ENCODE data around the gene STX12.

STX12 gene

DNA sequence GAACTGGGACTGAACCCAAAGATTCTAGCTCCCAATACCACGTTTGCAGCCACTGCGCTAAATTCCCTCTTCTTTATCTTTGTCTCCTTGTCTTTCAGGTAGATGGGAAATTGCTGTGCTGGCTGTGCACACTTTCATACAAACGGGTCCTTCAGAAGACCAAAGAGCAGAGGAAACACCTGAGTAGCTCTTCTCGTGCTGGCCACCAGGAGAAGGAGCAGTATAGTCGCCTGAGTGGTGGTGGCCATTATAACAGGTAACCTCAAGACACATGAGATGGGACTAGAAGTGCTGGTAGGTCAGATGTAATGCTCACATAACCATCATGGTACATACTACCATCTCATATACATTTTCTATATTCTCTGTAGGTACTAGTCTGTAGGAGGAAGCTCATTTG lies 28.5 kb upstream of the STX12 start:
- TF ChIP-seq, protein P1, sequence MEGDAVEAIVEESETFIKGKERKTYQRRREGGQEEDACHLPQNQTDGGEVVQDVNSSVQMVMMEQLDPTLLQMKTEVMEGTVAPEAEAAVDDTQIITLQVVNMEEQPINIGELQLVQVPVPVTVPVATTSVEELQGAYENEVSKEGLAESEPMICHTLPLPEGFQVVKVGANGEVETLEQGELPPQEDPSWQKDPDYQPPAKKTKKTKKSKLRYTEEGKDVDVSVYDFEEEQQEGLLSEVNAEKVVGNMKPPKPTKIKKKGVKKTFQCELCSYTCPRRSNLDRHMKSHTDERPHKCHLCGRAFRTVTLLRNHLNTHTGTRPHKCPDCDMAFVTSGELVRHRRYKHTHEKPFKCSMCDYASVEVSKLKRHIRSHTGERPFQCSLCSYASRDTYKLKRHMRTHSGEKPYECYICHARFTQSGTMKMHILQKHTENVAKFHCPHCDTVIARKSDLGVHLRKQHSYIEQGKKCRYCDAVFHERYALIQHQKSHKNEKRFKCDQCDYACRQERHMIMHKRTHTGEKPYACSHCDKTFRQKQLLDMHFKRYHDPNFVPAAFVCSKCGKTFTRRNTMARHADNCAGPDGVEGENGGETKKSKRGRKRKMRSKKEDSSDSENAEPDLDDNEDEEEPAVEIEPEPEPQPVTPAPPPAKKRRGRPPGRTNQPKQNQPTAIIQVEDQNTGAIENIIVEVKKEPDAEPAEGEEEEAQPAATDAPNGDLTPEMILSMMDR (IDR thresholded peaks at IDR 0.05): no peak

- TF ChIP-seq, protein P1 (IDR thresholded peaks at IDR 0.05): no peak
Measured at GRCh38 chr1:27745466-27745865, 27.6 kb upstream of the STX12 start.

DNA sequence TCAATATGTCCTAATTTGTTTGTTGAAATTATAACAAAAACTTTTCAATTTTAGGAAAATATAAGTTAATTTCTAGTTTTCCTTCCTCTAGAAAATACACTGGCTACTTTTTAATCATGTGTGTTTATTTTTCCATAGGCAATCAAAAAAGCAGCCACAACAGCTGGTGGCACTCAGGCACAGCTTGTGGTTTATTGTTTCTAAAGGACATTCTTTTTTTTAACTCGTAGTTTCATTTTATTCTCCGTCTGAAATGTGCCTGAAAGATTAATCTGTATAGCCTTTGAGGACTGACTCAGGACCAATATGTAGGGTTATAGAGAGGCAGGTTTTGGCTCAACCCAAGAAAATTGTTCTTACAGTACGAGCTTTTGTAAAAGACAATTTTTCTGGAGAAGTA lies 20.7 kb upstream of the STX12 start:
- TF ChIP-seq, protein P1 (IDR thresholded peaks at IDR 0.05): no peak

GRCh38 chr1:27755286-27755685 lies 17.7 kb upstream of the STX12 start:
- TF ChIP-seq, protein P1 (IDR thresholded peaks at IDR 0.05): no peak

- TF ChIP-seq, protein P1 (IDR thresholded peaks at IDR 0.05): no peak
Measured at GRCh38 chr1:27755865-27756264, 17.2 kb upstream of the STX12 start.

DNA sequence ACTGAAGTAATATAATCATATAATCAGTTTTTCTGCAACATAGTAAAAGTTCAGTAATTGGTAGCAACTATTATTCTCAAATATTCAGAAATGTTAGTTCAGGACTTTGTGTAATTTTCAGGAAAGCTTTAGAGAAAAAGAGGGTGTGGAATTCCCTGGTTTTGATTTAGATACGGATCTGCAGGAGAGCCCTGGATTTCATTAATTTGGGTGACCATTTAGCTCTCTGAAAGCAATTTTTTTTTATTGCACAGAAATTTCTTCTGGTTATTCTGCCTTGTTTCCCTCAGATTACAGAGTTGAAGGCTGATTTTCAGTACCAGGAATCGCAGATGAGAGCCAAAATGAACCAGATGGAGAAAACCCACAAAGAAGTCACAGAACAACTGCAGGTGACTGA lies 13.8 kb upstream of the STX12 start:
- TF ChIP-seq, protein P1 (IDR thresholded peaks at IDR 0.05): no peak

DNA sequence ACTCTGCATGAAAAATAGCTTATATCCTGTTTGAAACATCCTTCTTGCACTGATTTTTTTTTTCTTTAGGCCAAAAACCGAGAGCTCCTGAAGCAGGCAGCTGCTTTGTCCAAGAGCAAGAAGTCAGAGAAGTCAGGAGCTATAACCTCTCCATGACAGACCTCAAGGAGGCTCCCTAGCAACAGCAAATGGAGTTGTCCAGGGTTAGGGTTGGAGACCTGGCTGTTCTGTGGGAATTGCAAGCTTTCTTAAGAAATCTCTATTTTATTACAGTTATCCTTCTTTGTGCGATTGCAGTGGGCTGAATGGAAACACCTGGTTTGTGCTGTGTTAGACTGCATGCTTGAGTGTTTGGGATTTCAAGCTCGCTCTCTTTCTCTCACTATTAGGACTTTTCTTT lies 12.6 kb upstream of the STX12 start:
- TF ChIP-seq, protein P1 (IDR thresholded peaks at IDR 0.05): no peak

DNA sequence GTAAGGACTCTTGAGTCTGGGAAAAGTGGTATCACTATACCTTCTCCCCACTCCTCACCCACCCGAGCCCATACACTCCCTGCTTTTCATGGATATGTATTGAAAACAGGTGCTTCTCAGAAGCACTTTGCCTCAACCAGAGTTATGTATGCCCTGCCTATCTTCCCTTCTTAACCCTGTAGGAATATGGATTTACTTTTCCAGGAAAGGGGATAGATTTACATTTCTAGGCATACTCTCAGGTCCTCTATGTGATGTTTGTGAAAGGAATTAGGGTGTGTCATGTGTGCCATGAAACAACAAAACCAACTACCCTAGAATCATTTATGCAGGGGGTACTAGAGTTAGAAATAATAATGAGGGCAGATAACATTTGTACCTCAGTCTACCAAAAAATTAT lies 11.0 kb upstream of the STX12 start:
- TF ChIP-seq, protein P1 (IDR thresholded peaks at IDR 0.05): no peak
